ENCODE results near the gene ZC3H18.

The ZC3H18 gene

DNA sequence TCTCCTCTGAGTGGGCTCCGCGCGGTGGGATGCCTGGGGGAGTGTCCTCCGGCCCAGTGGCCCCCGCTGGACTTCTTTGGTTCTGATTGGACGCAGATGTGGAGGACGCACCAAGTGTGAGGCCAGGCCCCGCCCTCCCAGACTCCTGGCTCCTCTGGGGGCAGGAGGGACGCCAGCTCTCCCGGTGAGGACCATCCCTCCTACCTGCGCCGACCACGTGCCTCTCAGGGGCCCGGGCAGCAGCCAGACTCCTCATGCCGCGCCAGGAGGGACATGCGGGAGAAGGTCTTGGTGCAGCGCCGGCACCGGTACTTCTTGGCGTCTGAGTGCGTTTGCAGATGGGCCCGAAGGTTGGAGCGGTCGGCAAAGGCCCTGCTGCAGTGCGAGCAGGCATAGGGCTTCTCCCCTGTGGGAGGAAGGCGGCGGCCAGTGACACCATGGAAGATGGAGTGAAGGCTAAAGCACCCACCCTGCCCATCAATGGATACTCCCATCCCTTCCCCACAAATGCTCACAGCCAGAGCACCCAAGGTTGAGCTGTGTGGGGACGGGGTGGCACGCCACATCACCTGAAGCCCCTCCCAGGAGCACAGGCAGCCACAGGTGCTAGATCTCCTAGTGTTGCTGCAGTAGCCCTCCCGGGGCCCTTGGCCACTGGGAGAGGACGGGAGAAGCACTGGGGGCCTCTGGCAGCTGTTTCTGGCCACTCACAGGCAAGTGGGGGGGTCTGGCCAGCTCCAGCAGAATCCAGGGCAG, 108.2 kb downstream of the ZC3H18 start:
- DNase-seq (ENCODE audit: low read depth): no peak

DNA sequence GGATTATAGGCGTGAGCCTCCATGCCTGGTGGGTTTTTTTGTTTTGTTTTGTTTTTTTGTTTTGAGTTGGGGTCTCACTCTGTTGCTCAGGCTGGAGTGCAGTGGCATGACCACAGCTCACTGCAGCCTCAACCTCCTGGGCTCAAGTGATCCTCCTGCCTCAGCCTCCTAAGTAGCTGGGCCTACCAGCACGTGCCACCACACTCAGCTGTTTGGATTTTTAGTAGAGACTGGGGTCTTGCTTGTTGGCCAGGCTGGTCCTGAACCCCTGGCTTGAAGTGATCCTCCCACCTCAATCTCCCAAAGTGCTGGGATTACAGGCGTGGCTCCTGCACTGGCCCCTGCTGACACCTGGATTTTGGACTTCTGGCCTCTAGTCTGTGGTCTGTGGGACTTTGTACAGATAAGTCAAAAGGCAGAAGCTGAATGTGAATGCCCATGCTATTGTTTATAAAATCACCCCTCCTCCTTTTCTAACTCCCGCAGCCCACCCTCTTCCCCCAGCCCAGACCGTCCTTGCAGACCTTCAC, 110.4 kb downstream of the ZC3H18 start:
- no peak for DNase-seq (ENCODE audit: low read depth)

DNA sequence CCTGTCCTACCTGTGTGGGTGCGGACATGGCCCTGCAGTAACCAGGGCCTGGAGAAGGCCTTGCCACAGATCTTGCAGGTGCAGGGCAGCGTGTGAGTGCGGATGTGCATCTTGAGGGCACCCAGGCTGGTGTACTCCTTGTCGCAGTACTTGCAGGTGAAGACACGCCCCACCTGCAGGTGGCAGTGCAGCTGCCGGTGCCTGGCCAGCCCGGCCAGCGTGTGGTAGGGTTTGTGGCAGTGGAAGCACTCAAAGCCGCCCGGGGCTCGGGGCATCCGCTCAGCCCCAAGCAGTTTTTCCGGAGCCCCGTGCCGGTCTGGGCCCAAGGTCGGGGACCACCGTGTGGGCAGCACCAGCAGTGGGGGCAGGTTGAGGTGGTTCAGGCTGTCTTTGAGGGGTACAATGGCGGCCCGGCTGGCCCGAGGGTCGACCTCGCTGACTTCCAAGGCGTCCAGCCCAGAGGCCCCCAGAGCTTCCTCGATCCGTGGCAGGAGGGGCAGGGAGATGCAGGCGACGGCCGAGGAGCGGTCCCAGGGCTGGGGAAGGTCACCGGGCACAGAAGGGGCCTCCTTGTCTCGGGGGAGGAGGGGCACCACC, 111.0 kb downstream of the ZC3H18 start:
- no peak for DNase-seq (ENCODE audit: low read depth)
